CD4-positive, alpha-beta T cell treated with Interleukin-1 beta for 1 hour (primary cell): ENCODE results near the gene MAD1L1.
"Not testable (repeated sequence)": the region's sequence is repeated elsewhere in the genome, so short reads cannot be mapped to it uniquely, and the experiment has no call there.

Source experiments
- DNase-seq, 2 donors: peaks; one replicate each; pipeline ENCODE4 v3.0.0-alpha.2; 2020 to 2022

The MAD1L1 gene

DNA sequence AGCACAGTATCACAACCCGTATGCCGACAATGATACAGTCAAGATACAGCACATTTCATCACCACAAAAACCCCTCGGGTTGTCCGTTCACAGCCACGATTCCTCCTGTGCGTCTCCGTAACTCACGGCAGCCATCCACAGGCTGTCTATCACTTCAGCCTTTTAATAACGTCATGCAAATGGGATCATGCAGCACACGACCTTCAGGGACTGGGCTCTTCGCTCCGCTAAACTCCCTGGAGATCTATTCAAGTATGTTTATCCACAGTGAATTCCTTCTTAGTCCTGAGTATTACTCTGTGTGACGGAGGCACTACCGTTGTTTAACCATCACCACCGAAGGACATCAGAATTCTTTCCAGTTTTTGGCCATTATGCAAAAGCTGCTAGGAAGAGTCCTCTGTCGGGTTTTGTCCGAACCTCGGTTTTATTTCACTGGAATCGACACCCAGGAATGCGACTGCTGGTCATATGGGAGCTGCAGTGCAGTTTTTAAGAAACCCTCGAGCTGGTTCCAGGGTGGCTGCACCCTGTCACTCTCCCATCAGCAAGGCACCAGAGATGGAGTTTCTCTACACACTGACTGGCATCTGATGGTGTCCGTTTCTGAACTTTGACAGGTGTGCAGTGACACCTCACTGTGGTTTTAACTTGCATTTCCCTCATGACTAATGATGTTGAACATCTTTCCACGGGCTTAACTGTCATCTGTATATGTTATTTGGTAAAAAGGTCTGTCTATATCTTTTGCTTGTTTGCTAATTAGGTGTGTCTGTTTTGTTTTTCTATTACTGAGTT is 193.6 kb downstream of the MAD1L1 start:
- no peak for DNase-seq

DNA sequence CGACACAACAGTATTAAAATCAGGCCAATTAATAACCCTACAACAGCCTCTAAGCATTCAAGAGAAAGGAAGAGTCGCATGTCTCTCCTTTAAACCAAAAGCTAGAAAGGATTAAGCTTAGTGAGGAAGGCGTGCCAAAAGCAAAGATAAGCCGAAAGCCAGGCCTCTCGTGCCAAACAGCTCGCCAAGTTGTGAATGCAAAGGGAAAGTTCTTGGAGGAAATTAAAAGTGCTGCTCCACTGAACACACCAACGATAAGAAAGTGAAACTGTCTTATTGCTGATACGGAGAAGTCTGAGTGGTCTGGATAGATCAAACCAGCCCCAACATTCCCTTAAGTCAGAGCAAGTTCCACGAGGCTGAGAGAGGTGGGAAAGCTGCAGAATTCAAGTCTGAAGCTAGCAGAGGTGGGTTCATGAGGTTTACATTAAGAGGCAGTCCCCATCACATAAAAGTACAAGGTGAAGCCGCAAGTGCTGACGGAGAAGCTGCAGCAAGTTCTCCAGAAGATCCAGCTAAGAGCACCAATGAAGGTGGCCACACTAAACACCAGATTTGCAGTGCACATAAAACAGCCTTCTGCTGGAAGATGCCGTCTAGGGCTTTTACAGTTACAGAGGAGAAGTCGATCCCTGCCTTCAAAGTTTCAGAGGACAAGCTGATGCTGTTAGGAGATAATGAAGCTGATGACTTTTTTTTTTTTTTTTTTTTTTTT is 194.8 kb downstream of the MAD1L1 start:
- peak; percentile 20 to 30 for DNase-seq

DNA sequence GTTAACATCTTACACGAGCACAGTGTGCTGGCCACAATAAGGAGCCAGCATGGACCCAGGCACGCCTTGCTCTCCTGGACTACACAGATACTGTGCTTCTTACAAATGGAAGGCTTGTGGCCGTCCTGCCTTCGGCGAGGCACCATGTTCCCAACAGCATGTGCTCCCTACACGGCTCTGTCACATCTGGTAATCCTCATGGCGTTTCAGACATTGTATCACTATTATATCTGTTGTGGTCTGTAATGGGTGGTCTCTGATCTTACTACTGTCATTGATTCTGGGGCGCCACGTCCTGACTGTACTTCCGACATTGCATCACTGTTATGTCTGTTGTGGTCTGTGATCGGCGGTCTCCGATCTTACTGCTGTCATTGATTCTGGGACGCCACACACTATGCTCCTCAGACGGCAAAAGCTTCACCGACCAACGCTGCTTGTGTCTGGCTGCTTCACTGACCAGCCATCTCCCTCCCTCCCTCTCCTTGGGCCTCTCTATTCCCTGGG is 195.4 kb downstream of the MAD1L1 start:
- peak; percentile 36 to 53 for DNase-seq

DNA sequence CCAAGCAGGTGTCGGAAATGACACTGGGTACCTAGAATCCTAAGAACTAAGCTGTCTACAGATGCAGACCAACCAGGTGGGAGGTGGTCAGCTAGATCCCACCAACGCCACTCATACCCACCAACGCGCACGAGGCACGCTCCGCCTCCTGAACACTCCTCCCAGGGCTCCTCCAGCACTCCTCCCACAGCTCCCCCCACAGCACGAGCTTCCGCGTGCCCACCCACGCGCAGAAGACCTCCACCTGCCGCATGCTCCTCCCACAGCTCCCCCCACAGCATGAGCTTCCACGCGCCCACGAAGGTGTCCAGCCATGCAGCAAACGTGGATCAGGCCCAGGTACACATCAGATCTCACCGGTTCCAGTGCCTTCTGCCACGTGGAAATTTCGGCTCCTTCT is 196.0 kb downstream of the MAD1L1 start:
- DNase-seq = no peak

DNA sequence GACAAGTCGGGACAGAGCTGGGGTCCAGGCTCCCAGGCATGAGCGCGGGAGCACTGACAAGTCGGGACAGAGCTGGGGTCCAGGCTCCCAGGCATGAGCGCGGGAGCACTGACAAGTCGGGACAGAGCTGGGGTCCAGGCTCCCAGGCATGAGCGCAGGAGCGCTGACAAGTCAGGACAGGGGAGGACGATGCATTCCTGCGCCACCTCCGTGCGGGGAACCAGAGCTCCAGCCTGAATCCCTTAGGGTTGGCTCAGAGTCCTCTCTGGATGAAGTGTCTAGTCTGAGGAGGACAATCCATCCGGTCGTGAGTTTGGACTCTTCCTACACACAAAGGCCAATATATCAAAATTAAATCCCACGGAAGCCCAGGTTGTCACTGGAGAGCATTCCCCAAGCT is 196.5 kb downstream of the MAD1L1 start:
- not testable (repeated sequence) for DNase-seq

DNA sequence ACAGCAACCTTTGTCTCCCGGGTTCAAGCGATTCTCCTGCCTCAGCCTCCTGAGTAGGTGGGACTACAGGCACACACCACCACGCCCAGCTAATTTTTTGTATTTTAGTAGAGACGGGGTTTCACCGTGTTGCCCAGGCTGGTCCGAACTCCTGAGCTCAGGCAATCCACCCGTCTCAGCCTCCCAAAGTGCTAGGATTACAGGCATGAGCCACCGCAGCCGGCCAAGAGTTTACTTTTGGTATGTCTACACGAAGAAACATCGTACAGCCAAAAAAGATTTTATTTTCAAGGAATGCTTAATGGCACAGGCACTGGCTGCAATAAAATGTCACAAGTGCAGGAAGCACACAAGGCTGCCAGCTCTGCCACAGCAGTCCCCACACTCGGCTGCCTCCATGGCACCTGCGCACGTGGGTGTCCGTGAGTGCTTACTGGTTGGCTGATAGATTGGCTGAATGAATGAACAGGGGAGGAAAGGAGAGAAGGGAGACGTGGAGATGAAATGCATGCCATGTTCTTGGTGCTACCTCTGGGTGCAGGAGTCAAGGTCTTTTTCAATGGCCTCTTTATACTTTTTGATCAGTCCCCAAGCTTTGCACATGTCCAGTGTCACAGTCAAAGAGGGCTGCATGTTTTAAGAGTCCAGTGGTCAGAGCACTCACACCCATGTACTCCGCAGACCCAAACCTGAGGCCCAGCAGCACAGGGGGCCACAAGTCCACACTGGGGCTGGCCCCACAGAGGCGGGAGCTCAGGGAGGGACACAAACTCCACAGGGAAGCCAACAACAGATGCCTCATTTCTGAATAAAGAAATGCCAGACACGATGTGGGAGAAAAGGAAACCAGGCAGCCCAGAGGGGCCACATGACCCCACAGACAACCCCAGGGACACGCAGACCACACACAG is 198.2 kb downstream of the MAD1L1 start:
- no peak for DNase-seq

DNA sequence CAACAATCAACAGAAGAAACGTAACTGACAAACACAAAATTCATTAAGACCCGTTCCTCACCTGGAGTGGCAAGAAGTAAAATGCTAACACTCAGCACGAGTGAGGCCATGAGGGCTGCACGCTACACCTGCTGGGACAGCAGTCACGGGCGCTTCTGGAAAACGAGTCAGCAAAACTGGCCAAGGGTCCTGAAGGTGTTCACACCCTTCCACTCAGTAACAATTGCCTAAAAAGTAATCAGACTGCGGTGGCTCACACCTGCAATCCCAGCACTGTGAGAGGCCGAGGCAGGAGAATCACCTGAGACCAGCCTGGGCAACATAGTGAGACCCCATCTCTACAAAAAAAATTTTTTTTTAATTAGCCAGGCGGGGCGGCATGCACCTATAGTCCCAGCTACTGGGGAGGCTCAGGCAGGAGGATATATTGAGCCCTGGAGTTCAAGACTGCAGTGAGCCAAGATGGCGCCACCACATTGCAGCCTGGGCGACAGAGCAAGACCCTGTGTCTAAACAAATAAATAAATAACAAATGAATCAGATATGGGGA is 199.1 kb downstream of the MAD1L1 start:
- DNase-seq = no peak

DNA sequence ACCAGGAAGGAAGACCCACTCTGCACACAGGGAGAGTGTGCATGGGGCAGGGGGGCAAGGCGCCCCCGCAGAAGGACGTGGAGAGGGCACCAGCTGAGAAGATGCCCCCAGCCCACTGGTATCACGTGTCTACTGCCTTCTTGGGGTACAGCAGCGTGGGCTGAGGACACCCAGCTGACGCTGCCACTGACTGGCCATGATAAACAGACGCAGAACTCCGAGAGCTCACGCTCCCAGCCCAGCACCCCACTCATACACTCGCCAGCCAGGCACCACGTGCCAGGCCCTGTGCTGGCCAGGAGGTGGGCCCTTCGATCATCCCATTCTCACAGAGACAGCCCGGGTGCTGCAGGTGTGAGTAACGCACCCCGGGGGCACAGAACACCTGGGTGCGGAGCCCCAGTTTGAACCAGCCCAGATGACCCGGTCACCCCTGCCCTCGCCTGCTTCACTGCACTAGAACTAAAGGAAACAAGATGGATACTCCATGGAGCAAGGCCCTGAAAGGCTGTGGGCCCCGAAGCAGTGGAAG is 199.8 kb downstream of the MAD1L1 start:
- DNase-seq = no peak

DNA sequence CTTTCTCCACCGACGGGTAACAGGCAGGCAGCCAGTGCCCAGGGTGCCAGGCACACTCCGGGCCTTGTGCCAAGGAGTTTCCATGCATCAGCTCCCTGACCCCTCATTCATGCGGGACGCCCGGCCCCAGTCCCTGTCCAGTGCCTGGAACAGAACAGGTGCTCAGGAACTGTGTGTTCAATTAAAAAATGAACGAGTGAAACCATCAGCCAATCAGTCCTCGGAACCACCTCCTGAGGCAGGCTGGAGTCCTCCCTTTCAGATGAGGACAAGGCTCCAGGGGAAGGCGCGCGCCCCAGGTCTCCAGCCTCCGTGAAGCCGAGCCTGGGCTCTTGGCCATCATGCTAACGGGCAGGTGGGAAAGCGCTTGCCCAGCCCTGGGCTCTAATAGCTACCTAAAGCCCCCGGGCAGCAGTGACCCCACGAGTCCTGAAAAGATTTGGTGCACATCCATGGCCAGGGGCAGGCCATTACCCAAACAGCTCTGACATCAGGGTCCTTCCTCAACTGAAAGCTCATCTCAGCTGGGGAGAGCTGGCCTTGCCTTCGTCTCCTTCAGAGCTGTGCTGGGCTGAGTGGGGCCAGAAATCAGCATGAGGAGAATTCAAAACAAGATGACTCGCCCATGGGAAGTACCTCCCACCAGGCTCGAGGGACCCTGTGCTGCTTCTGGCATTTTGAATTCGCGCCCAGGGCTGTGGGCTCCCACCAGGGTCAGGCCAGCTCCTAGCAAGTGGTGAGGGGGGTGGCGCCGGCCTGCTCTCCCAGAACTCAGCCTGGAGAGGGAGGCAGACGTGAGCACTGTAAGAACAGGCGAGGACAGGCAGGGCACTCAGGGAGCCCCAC is 200.5 kb downstream of the MAD1L1 start:
- DNase-seq = no peak

DNA sequence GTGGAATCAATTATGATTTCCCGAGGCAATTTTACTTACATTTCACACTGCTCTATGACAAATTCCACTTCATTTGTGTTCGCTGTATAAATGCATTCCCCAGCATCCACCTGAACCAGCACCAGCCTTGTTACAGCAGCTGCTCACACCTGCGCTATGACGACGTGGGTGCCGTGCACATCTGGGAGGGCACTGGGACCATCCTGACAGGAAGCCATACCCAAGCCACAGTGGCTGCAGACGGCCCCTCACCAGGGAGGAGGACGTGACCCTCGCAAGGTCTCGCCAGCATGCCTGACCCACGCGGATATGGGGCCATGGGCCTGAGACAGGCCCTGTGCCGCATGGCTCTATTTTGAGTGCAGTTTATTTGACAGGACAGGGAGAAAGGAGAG is 201.3 kb downstream of the MAD1L1 start:
- DNase-seq = no peak

DNA sequence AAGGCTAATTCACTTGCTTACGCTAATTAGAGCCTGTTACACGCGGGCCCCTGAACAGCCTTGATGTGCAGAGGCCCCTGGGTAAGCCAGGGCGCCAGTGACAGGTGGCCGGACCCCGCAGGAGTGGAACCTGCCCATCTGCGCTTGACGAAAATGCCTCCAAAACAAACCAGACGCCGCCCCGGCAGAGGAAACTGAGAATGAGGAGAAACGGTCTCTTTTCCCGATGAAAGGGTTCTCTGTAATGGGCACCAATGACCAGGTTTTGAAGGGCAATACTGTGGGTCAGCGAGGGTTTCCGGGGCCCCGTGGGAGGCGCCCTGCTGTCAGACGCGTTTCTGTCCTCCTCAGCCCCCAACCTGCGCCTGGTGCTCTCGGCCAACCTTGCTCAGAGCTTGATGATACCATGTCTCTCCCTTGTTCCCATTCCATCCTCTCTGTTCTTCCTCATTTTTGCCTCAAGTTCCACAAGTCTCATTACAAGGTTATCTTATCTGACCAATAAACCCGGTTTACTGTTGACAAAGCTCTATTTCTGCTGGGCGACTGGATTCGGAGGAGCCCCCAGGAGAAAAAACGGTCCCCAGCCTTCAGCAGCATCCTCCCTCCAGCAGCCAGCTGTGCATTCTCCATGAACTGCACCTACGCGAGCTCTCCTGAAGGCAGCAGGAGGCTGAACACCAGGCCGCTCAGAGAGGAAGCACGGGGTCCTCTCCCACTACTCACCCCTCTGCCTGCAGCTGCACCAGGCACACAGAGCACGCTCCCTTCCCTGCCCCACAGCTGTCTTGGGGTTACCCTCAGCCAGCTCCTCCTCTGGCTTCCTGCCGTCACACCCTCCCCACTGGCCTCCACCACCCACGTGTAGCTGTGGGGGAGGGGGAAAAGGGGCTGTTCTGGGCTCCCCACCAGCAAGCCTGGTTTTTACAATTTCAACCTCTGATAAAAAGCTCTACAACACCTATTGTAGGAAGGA is 202.0 kb downstream of the MAD1L1 start:
- peak; percentile 33 to 54 for DNase-seq

DNA sequence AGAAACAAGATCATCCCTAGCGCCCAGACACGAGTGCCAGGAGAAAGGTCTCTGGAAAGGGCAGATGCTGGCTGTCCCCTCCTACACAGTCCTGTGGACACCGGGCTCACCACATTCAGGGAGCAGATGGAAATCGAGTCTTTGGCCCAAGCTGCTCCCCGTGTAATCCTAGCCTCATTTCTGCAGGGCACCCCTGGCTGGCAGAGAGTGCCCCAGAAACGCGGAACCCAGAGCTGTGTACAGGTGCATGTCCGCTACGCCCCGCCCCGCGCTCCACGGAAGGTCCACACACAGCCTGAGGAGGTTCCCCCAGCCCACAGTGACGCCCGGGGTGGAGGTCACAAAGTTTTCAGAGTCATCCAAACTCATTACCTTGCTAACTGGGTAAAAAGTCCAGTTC is 202.8 kb downstream of the MAD1L1 start:
- DNase-seq = no peak

DNA sequence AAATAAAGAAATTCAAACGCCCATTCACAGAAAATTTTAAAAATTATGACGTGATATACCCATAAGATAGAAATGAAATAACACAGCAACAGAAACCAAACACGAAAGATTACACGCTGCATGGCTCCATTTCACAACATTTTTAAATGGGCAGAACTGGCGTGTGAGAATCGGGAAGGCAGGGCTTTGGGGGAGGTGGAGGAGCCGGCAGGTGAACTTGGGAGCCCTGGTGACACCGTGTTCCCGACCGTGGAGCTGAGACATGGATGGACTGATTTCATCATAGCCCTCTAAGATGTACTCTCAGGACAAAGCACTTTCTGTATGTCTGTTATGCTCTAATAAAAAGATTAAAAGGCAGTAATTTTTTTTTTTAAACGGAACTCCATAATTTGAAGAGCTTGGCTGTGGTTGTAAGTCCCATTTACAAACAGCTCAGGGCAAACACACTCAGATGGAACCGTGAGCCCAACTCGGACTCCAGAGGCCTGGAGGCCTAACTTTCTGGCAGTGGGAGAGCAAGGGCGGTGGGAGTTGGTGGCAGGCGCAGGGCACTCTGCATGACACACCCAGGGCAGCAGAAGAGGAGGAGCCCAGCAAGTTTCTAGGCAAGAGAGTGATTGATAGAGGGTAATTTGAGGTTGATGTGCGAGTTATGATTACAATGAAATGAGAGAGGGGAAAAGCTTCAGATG is 203.4 kb downstream of the MAD1L1 start:
- no peak for DNase-seq

DNA sequence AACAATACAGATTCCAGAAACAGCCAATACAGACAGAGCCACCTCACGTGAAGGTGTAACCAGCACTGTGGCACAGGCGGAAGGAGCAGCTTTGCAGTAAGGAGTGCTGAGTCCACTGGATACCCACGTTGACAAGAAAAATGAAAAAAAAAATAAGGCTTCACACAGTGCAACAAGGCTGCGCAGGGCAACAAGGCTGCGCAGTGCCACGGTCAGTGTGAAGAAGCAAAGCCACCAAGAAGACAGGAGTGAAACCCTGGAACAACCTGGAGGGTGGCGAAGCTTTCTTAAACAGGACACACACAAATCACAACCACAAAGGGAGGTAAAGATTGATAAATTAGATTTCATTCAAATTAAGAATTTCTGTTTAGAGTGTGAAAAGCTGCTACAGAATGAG is 204.0 kb downstream of the MAD1L1 start:
- DNase-seq = no peak

DNA sequence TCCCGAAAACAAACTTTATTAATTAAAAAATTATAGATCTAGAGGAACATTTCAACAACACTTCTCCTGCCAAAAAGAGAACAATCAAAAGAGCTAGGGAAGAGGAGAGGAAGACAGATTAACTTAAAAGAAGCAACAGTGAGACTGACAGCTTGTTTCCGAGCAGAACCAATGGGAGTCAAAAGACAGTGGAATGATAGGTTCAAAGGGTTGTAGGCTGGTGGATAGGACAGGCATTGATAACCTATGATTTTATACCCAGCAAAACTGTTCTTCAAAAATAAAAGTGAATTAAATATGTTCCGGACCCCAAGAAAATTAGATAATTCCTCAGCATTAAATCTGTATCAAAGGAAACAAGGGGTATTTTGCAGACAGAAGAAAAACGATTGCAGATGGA is 207.6 kb downstream of the MAD1L1 start:
- no peak for DNase-seq

DNA sequence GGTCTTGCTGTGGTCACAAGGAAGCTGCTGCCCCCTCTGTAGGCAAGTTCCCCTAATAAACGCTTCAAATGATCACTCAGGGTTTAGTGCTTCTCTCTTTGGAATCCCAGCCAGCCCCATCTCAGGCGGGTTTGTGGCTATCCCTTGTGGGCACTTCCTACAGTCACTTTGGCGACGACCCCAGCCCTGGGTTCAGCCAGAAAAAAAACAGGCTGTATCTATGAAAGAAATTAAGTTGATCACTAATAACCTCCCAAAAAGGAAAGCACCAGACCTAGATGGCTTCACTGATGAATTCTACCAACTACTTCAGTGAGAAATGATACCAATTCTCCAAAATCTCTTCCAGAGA is 208.2 kb downstream of the MAD1L1 start:
- DNase-seq = no peak

DNA sequence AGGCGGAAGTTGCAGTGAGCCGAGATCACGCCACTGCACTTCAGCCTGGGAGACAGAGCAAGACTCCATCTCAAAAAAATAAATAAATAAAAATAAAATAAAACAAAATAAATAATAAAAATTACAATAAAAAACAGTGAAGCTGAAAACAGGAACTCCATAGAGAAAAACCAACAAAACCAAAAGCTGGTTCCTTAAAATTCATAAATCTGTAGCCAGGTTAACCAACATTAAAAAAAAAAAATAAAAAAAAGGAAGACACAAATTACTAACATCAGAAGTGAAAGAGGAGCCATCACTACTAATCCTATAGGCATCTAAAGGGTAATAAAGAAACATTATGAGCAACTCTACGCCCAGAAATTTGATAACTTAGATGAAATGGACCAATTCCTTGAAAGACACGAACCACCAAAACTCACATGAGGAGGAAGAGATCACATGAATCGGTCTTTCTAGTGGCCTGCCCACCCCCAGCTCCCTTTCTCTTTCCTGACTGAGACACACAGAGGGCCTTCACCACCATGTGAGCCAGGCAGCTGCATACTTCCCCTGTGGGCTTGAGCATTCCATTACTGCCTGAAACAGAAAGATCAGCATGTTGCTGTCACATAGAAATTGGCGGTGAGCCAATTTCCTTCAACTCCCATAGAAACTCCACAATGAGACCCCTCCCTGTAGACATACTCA is 208.7 kb downstream of the MAD1L1 start:
- DNase-seq = peak in 1 of 2 donors; percentile 26

DNA sequence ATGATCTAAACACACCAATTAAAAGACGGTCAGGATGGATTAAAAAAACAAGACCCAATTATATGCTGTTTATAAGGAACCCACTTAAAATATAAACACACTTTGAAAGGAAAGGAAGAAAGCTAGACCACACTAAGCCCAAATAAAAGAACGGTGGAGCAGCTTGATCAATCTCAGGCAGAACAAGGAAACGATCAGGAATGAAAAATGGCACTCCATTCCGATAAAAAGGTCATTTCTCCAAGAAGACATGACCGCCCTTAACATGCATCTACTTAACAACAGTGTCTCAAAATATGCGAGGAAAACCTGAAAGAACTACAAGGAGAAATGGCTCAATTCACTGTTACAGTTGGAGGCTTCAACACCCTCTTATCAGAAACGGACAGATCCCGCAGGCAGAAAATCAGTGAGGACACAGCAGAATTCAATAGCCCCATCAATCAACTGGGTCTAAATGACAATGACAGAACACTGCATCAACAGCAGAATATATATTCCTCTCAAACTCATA is 210.0 kb downstream of the MAD1L1 start:
- DNase-seq = no peak

DNA sequence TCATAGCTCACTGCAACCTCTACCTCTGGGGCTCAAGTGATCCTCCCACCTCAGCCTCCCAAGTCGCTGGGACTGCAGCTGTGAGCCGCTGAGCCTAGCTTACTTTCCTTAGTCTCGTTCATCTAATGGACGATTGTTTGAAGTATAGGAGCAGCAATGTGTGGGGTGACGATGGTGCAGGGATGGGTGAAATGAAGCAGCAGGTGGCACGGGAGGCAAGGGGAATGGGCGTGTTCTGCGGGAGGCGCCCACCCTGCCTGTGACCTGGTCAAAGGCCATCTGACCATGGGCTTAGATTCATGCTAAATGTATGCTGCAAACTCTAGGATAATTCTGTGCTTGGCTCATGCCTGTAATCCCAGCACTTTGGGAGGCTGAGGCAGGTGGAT is 210.7 kb downstream of the MAD1L1 start:
- no peak for DNase-seq
